GM12878 (cell line): ENCODE measurements around the gene PACS2. TPM values are rescaled to one million over a fixed set of nuclear protein-coding genes. Genes with fewer than 3 reads are reported as not detected.

Experiments used
- ASH2L ChIP-seq: fragments of 300-600, 200-600 bp; sonication (generic); IDR thresholded peaks from 2 replicates; pipeline ENCODE4 v1.6.1; 2017; ENCODE audit warnings: low read depth, mild to moderate bottlenecking, borderline replicate concordance
- ATF7 ChIP-seq: fragments of 450-650 bp; IDR thresholded peaks from 2 replicates; pipeline ENCODE4 v1.6.1; 2016; ENCODE audit warnings: low read depth, mild to moderate bottlenecking
- BHLHE40 ChIP-seq, 2 experiments: fragments of 450-650 bp in 1 of 2; IDR thresholded peaks; 2 replicates each; pipeline ENCODE4 v1.6.1; 2011 to 2017; ENCODE audit warnings: low read depth in 2 of 2, borderline replicate concordance in 1 of 2, improper control_type of control experiment in 1 of 2, low read length in 1 of 2, mild to moderate bottlenecking in 1 of 2
- BMI1 ChIP-seq: fragments of 450-650 bp; IDR thresholded peaks from 2 replicates; pipeline ENCODE4 v1.6.1; 2016; ENCODE audit warnings: mild to moderate bottlenecking, moderate library complexity, borderline replicate concordance
- CREB1 ChIP-seq: IDR thresholded peaks from 2 replicates; pipeline ENCODE4 v1.6.1; 2012; ENCODE audit warnings: low read depth, mild to moderate bottlenecking, inconsistent platforms
- ELK1 ChIP-seq: IDR thresholded peaks from 2 replicates; pipeline ENCODE4 v1.6.1; 2012; ENCODE audit warnings: low read depth, low read length, improper control_type of control experiment
- JUNB ChIP-seq: IDR thresholded peaks from 2 replicates; pipeline ENCODE4 v1.6.1; 2016; ENCODE audit warnings: antibody characterized with exemption, mild to moderate bottlenecking
- MYB ChIP-seq: fragments of 150-350 bp; IDR thresholded peaks from 2 replicates; pipeline ENCODE4 v1.6.1; 2014; ENCODE audit warnings: mild to moderate bottlenecking, low read depth, low read length, borderline replicate concordance
- SRF ChIP-seq, 2 experiments: IDR thresholded peaks; 2 replicates each; pipeline ENCODE4 v1.6.1; 2011; ENCODE audit warnings: low read depth in 2 of 2, low read length in 2 of 2, mild to moderate bottlenecking in 1 of 2, moderate library complexity in 1 of 2
- USF1 ChIP-seq: IDR thresholded peaks from 2 replicates; pipeline ENCODE4 v1.6.1; 2011; ENCODE audit warnings: borderline replicate concordance, low read depth, mild to moderate bottlenecking, moderate library complexity, mixed read lengths, low read length; ENCODE audit not compliant: insufficient read depth; ENCODE audit errors: extremely low read length
- ZBTB33 ChIP-seq: fragments of 450-650 bp; IDR thresholded peaks from 2 replicates; pipeline ENCODE4 v1.6.1; 2017; ENCODE audit warnings: mild to moderate bottlenecking
- polyA plus RNA-seq, 11 experiments: library from polyadenylated mRNA; depleted of rRNA in 4 of 11; unstranded in 6 of 11; stranded (reverse) in 5 of 11; fragments of >200 nt; fragmentation: Nextera tagmentation in 4 of 11; fragmentation: Illumina TruSeq in 1 of 11; extraction: Ambion mirVana in 4 of 11; extraction: Trizol in 1 of 11; gene quantifications; 1 replicate in 1 of 11; 2 replicates in 10 of 11; pipeline versions ENCODE4 v1.2.1 to v1.2.3, GENCODE V29; 2011 to 2016; ENCODE audit warnings: inconsistent platforms in 2 of 11, missing spikeins in 2 of 11, low read depth in 1 of 11
- total RNA-seq, 4 experiments: library from RNA; depleted of rRNA in 3 of 4; stranded (reverse); fragments of >200 nt in 3 of 4; fragmentation: Illumina TruSeq in 1 of 4; extraction: Trizol in 1 of 4; gene quantifications; 2 replicates each; pipeline versions ENCODE4 v1.2.1 to v1.2.3, GENCODE V29; 2013 to 2021

The PACS2 gene
- total and polyA plus RNA-seq, 10 of the 15 experiments (the other 5 are each of a cell fraction or from before 2014, with no cell fraction given), result 0.21 to 37.3 (median 9.4) TPM

GRCh38 chr14:105322791-105323556 lies 8.4 kb downstream of the PACS2 start (continued):
- TF ChIP-seq ZBTB33 (no peak), CREB1 (no peak), JUNB (no peak), ASH2L (no peak), BMI1 (no peak), USF1 (no peak), ATF7 (no peak), MYB (no peak), SRF (IDR thresholded peaks at IDR 0.05; ENCODE audit: low read depth in 2 of 2, low read length in 2 of 2) (no peak), BHLHE40 (IDR thresholded peaks at IDR 0.05; ENCODE audit: borderline replicate concordance in 1 of 2, low read depth in 2 of 2, low read length in 1 of 2) (no peak), ELK1 (no peak)
